G401 (cell line): ENCODE data around the gene CAMK2A. TPM values are rescaled to one million over a fixed set of nuclear protein-coding genes. Genes with fewer than 3 reads are reported as not detected.
"Not testable (repeated sequence)": the region's sequence is repeated elsewhere in the genome, so short reads cannot be mapped to it uniquely, and the experiment has no call there.

Experiments used
- DNase-seq: peaks from one replicate; pipeline ENCODE4 v3.0.0-alpha.2; 2015; ENCODE audit warnings: low spot score
- in situ Hi-C: cut with HindIII; loops from 2 replicates; pipeline ENCODE4 v1.10.0; 2016; ENCODE audit warnings: low sequenced_read_pairs, mixed read lengths
- total RNA-seq: library from RNA; depleted of rRNA; stranded (reverse); fragments of >200 nt; shearing (Covaris generic); gene quantifications from 2 replicates; pipeline ENCODE4 v1.2.3, GENCODE V29; 2014

The CAMK2A gene
- total RNA-seq, 1 experiment from 2014 or later: 0.31 TPM

DNA sequence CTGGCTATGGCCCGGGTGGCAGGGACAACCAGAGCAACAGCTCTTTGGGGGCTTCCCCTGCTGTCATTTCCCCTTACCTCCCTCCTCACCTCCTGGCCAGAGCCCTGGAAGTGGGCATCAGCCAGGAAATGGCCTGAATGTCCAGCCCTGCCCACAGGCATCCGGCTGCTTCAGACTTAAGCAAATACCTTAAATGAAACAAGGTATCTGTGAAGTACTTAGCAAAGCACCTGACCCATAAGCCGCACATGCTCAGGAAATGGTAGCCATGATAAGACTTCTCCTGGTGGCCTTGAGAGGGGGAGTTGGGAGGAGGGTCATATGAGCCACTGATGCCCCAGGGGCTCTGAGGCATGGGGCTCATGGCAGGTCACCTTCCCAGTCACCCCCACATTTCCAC lies 43.8 kb downstream of the CAMK2A start:
- in situ Hi-C loops: no loop called here
- no peak for DNase-seq

DNA sequence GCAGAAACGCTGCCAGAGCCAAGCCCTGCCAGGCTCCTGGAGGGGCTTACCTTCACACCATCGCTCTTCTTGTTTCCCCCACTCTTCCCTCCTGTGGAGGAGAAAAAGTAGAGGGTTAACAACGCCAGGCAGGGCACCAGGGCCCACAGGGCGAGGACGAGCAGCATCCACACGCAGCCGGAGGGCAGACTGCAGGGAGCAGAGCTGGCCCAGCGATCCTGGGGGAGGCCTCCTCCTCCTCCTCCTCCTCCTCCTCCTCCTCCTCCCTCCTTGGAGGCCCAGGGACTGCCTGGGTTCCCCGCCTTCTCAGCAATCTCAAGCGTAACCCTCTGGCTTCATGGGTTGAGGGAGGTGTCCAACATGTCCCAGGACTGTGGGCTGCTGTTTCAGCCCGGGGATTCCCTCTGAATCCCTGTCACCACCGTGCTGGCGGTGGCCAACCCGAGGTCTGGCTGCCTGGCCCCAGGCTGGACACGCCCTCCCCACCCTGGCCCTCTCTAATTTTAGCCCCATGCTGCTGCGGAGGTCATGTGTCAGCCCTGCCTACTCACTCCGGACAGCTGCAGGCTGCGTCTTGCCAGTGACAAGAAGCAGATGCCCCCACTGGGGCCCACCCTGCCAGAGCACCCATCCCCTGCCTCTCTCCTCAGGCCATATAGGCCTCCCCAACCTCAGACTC lies 44.3 kb downstream of the CAMK2A start:
- in situ Hi-C loops: no loop called here
- no peak for DNase-seq

- DNase-seq: no peak
- in situ Hi-C loops: no loop called here
Observed at GRCh38 chr5:150244209-150244608, 45.4 kb downstream of the CAMK2A start.

DNA sequence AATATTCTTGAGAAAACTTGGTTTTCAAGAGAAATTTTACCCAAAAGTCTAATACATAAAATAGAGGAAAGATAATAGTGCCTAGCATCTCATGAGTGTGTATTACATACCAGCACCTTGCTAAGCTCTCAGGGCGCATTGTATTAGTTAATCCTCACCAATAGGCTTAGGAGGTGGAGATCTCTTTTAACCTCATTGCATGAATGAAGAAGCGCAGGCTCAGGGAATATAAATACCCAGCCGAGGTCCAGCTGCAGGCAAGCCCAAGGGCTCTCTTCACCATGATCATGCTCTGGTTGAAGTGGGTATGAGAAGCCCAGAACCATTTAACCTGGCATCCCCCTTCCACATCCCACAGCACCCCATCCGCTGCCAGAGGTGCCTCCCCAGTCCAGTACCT lies 46.0 kb downstream of the CAMK2A start:
- in situ Hi-C loops: no loop called here
- DNase-seq: no peak

- no peak for DNase-seq
- in situ Hi-C loops: no loop called here
Observed at GRCh38 chr5:150242251-150242894, 47.2 kb downstream of the CAMK2A start.

- in situ Hi-C loops: no loop called here
- no peak for DNase-seq
Observed at GRCh38 chr5:150241298-150242160, 48.0 kb downstream of the CAMK2A start.

GRCh38 chr5:150239794-150240122 lies 49.8 kb downstream of the CAMK2A start:
- in situ Hi-C loops: no loop called here
- no peak for DNase-seq

GRCh38 chr5:150239099-150239793 lies 50.3 kb downstream of the CAMK2A start:
- in situ Hi-C loops: no loop called here
- no peak for DNase-seq

- in situ Hi-C loops: no loop called here
- DNase-seq: no peak
Observed at GRCh38 chr5:150238646-150239045, 50.9 kb downstream of the CAMK2A start.

- DNase-seq: no peak
- in situ Hi-C loops: no loop called here
Observed at GRCh38 chr5:150236981-150237754, 52.4 kb downstream of the CAMK2A start.

DNA sequence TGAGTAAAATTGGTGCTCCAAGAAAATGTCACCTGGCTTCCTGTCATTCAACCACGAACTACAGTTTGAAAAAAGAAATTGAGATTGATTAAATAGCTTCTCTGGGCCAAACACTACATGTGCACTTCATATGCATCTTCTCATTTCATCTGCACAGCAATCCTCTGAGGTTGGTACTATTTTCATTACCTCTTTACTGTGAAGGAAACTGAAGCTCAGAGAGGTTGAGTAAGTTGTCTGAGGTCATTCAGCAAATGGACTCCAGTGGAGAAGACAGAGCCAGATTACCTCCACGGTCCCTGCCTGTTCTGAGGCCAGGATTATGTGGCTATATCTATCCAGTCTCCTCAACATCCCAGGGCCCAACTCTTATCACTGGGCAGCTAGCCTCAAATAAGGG lies 53.3 kb downstream of the CAMK2A start:
- DNase-seq: no peak
- in situ Hi-C loops: no loop called here

DNA sequence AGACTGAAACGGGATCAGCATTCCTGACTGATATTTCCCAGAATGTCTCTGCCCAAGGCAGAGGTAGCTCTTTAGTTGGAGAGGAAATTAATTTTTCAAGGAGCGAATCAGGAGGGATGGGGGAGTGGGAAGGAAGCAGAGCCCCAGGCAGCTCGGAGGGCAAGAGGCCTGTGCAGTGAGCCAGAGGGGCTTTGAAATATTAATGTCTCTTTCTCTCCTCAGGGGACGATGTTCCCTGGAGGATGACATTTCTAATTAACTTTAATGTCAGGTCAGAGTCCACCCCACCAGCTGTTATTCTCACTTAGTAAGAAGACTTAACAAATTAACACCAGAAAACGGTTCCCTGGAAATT lies 54.1 kb downstream of the CAMK2A start:
- DNase-seq: no peak
- in situ Hi-C loops: no loop called here

GRCh38 chr5:150234576-150235499 lies 54.7 kb downstream of the CAMK2A start:
- in situ Hi-C loops: no loop called here
- DNase-seq: no peak

- in situ Hi-C loops, DNase-seq: not testable (repeated sequence)
Observed at GRCh38 chr5:150233706-150234105, 55.9 kb downstream of the CAMK2A start.

DNA sequence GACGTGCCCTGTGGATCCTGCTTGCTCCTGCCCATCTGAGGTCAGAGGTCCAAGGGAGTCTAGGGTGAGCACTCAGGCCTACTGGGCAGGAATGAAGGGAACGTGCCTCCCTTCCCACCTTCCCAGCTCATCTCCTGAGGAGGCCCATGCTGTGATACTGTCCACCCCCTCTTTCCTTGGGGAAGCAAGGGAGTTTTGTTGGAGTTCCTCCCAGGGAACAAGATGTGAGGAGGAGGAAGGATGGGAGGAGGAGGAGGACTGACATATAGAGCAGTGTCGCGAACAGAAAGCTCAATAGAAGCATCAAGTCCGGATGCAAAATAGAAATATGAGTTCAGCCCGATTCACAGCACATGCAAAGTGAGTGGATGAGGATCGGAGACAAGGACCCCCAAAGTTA lies 58.7 kb downstream of the CAMK2A start:
- DNase-seq: no peak
- in situ Hi-C loops: no loop called here

GRCh38 chr5:150229571-150229970 lies 60.0 kb downstream of the CAMK2A start:
- no peak for DNase-seq
- in situ Hi-C loops: no loop called here

DNA sequence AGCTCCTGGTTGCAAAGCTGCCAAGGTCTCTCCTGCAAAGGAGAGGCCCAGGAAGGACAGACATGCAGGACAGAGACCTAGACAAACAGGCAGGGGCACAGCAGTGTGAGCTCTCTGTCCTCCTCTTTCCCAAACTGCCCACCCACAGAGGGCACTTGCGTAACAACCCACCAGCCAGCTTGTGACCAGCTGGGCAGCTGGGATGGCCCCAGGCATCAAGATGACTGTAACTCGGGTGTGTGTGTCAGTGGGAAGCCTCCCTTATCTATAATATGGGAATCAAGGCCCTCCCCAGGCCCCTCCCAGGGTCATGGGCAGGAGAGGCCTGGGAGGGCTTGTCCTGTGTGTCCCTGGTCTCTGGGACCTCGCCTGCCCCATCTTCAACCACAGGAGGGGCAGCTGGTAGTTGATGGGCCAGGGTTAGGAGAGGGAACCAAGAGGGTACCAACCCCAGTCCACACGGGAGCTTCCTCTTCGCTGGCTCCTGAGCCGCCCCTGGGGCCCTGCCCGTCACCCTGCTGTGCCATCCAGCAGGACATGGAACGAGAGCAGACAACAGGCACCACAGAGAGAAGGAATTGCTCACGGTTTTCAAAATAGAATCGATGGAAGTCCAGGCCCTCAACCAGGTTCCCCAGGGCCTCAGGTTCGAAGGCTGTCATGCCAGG lies 61.8 kb downstream of the CAMK2A start:
- in situ Hi-C loops: no loop called here
- DNase-seq: no peak

DNA sequence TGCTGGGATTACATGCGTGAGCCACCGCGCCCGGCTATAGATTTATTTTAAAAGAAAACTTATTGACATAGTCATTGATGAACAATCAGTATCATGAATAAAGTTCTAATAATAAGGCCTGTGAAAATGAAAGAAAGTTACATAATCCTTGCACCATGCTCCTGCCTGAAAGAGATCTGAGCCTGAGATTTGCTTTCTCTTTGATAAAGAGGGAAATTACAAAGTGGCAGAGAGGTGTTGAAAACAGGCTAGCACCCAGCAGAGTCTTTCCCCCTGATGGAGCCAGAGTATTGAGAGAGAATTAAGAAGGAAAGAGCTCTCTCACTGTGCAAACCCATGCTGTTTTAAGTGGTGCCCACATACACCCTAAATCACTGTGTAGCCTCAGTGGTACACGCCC lies 62.5 kb downstream of the CAMK2A start:
- DNase-seq: no peak
- in situ Hi-C loops: no loop called here
